K562 (cell line): ENCODE results near the gene OR6K3. TPM values are rescaled to one million over a fixed set of nuclear protein-coding genes. Genes with fewer than 3 reads are reported as not detected.

Source experiments
- BCOR ChIP-seq: fragments of 450-650 bp; IDR thresholded peaks from 2 replicates; pipeline ENCODE4 v1.6.1; 2016
- CEBPB ChIP-seq: fragments of 450-650 bp; IDR thresholded peaks from 2 replicates; pipeline ENCODE4 v1.6.1; 2016; ENCODE audit warnings: missing genetic modification characterization, missing compliant biosample characterization
- ELF2 ChIP-seq: fragments of 250-450 bp; sonication (Bioruptor Pico); IDR thresholded peaks from 2 replicates; pipeline ENCODE4 v1.5.0; 2021; ENCODE audit warnings: mild to moderate bottlenecking
- HDAC3 ChIP-seq: fragments of 450-650 bp; IDR thresholded peaks from 2 replicates; pipeline ENCODE4 v1.6.1; 2018; ENCODE audit warnings: borderline replicate concordance, mild to moderate bottlenecking, moderate library complexity; ENCODE audit not compliant: partially characterized antibody
- MAFK ChIP-seq: IDR thresholded peaks from 2 replicates; pipeline ENCODE4 v1.6.1; 2011; ENCODE audit warnings: low read length, improper control_type of control experiment
- MTA1 ChIP-seq: fragments of 450-650 bp; IDR thresholded peaks from 2 replicates; pipeline ENCODE4 v1.6.1; 2017; ENCODE audit warnings: borderline replicate concordance
- MTA3 ChIP-seq: fragments of 450-650 bp; formaldehyde crosslinking; IDR thresholded peaks from 2 replicates; pipeline ENCODE4 v1.6.1; 2017; ENCODE audit warnings: mild to moderate bottlenecking, borderline replicate concordance
- NCOR1 ChIP-seq: fragments of 450-650 bp; IDR thresholded peaks from 2 replicates; pipeline ENCODE4 v1.6.1; 2016; ENCODE audit warnings: mild to moderate bottlenecking, moderate library complexity
- NFE2L1 ChIP-seq: fragments of 450-650 bp; IDR thresholded peaks from 2 replicates; pipeline ENCODE4 v1.6.1; 2016; ENCODE audit warnings: missing genetic modification characterization, low read depth, mild to moderate bottlenecking, missing compliant biosample characterization, moderate library complexity, borderline replicate concordance
- NFRKB ChIP-seq: fragments of 450-650 bp; IDR thresholded peaks from 2 replicates; pipeline ENCODE4 v1.6.1; 2016; ENCODE audit warnings: low read depth
- PHB2 ChIP-seq: fragments of 450-650 bp; IDR thresholded peaks from 2 replicates; pipeline ENCODE4 v1.6.1; 2017; ENCODE audit warnings: low read depth
- POLR2AphosphoS5 ChIP-seq: IDR thresholded peaks from 2 replicates; pipeline ENCODE4 v1.6.1; 2011; ENCODE audit warnings: mild to moderate bottlenecking, low read depth, low read length, moderate library complexity; ENCODE audit not compliant: control insufficient read depth, insufficient read depth
- POLR2H ChIP-seq: IDR thresholded peaks from 2 replicates; pipeline ENCODE4 v1.6.1; 2016; ENCODE audit warnings: missing genetic modification characterization, low read depth, mild to moderate bottlenecking, control low read depth, missing compliant biosample characterization, moderate library complexity
- RBM14 ChIP-seq: fragments of 200-400 bp; formaldehyde crosslinking; IDR thresholded peaks from 2 replicates; pipeline ENCODE4 v1.6.1; 2018; ENCODE audit warnings: low read depth, mild to moderate bottlenecking, low read length, moderate library complexity, borderline replicate concordance; ENCODE audit not compliant: insufficient read depth
- TAF1 ChIP-seq: IDR thresholded peaks from 2 replicates; pipeline ENCODE4 v1.6.1; 2011; ENCODE audit warnings: mild to moderate bottlenecking, low read length, moderate library complexity; ENCODE audit not compliant: insufficient read depth, control insufficient read depth, severe bottlenecking; ENCODE audit errors: extremely low read depth
- ZC3H8 ChIP-seq: fragments of 450-650 bp; IDR thresholded peaks from 2 replicates; pipeline ENCODE4 v1.6.1; 2017
- ZEB2 ChIP-seq: fragments of 450-650 bp; IDR thresholded peaks from 2 replicates; pipeline ENCODE4 v1.6.1; 2016
- ZNF197 ChIP-seq: fragments of 200-800 bp; sonication (Bioruptor generic); IDR thresholded peaks from 2 replicates; pipeline ENCODE4 v1.6.1; 2016; ENCODE audit warnings: low read depth, missing genetic modification characterization, missing compliant biosample characterization
- ZNF311 ChIP-seq: fragments of 250-450 bp; sonication (Bioruptor Pico); IDR thresholded peaks from 2 replicates; pipeline ENCODE4 v1.4.0; 2020; ENCODE audit warnings: mild to moderate bottlenecking, moderate library complexity
- ZNF384 ChIP-seq: IDR thresholded peaks from 2 replicates; pipeline ENCODE4 v1.6.1; 2012; ENCODE audit warnings: low read depth, low read length, improper control_type of control experiment
- ZNF639 ChIP-seq, 2 experiments: fragments of 200-800 bp in 1 of 2; sonication (Bioruptor generic) in 1 of 2; sonication (generic) in 1 of 2; formaldehyde crosslinking in 1 of 2; IDR thresholded peaks in 1 of 2; conservative IDR thresholded peaks in 1 of 2; 2 replicates each; pipeline versions ENCODE4 v1.5.0 to v1.6.1; 2016 to 2020; ENCODE audit warnings: missing compliant biosample characterization in 1 of 2, missing genetic modification characterization in 1 of 2, missing genetic modification reagents in 1 of 2
- ZNF77 ChIP-seq: fragments of 250-450 bp; sonication (Bioruptor Pico); IDR thresholded peaks from 2 replicates; pipeline ENCODE4 v1.5.0; 2020
- polyA plus RNA-seq, 8 experiments: library from polyadenylated mRNA; depleted of rRNA in 4 of 8; stranded (reverse) in 5 of 8; unstranded in 3 of 8; fragments of >200 nt; fragmentation: Nextera tagmentation in 2 of 8; fragmentation: Illumina TruSeq in 1 of 8; extraction: Ambion mirVana in 2 of 8; extraction: Trizol in 1 of 8; gene quantifications; 2 replicates each; pipeline versions ENCODE4 v1.2.1 to v1.2.3, GENCODE V29; 2011 to 2014; ENCODE audit warnings: inconsistent platforms in 1 of 8, missing spikeins in 1 of 8
- total RNA-seq, 7 experiments: library from RNA; depleted of rRNA in 6 of 7; stranded (reverse); fragments of >200 nt in 6 of 7; fragmentation: Illumina TruSeq in 2 of 7; extraction: Trizol in 2 of 7; gene quantifications; 2 replicates each; pipeline versions ENCODE4 v1.2.1 to v1.2.3, GENCODE V29; 2011 to 2021; ENCODE audit warnings: low replicate concordance in 1 of 7

The OR6K3 gene
- total and polyA plus RNA-seq, 9 of the 15 experiments (the other 6 are each of a cell fraction or from before 2014, with no cell fraction given) = not detected

GRCh38 chr1:158686111-158687009 is 34.2 kb downstream of the OR6K3 start, which contains the start of gene SPTA1 (continued):
- TF ChIP-seq ZNF311 (CRISPR knock-in tag) (no peak), ZEB2 (peak; percentile 50), MAFK (peak; percentile 98), ZNF639 (CRISPR knock-in tag; conservative IDR thresholded peaks at IDR 0.05 in 1 of 2, IDR thresholded peaks at IDR 0.05 in 1 of 2) (0 out of 4 replicates have a peak, but pooled peaks of 1 of the 2 experiments have one; percentile 50), NFRKB (peak; percentile 94), BCOR (peak; percentile 47; the same call in 1 of the 2 replicates), ZNF77 (CRISPR knock-in tag) (no peak), HDAC3 (peak; percentile 37), CEBPB (tag) (peak; percentile 86), ZNF197 (0 out of 2 replicates have a peak, but pooled peaks have one; percentile 50), NCOR1 (peak; percentile 71), POLR2H (tag) (peak; percentile 51; the same call in 1 of the 2 replicates), PHB2 (peak; percentile 59), MTA1 (peak; percentile 66; the same call in 1 of the 2 replicates), ZNF384 (peak; percentile 91), NFE2L1 (tag) (peak; percentile 100), POLR2AphosphoS5 (peak; percentile 74), TAF1 (peak; percentile 29), ELF2 (CRISPR knock-in tag) (no peak), MTA3 (peak; percentile 61; the same call in 1 of the 2 replicates), ZC3H8 (peak; percentile 28; the same call in 1 of the 2 replicates), RBM14 (no peak)
